ENCODE measurements around the gene PTPRG.
A peak's percentile ranks its signal among the peaks of the same experiment; 100 is the strongest.

The PTPRG gene

GRCh38 chr3:62175161-62175560 is 613.8 kb downstream of the PTPRG start:
- no peak for DNase-seq (ENCODE audit: low read depth, low spot score)

GRCh38 chr3:62178032-62178431 is 616.7 kb downstream of the PTPRG start:
- DNase-seq (ENCODE audit: low read depth, low spot score), result no peak

- DNase-seq (ENCODE audit: low read depth, low spot score), result no peak
Measured at GRCh38 chr3:62178739-62179600, 617.6 kb downstream of the PTPRG start.

GRCh38 chr3:62180514-62180913 is 619.1 kb downstream of the PTPRG start:
- no peak for DNase-seq (ENCODE audit: low read depth, low spot score)

- DNase-seq (ENCODE audit: low read depth, low spot score), result no peak
Measured at GRCh38 chr3:62183087-62183486, 621.7 kb downstream of the PTPRG start.

GRCh38 chr3:62183969-62184368 is 622.6 kb downstream of the PTPRG start:
- DNase-seq (ENCODE audit: low read depth, low spot score), result no peak

- DNase-seq (ENCODE audit: low read depth, low spot score), result no peak
Measured at GRCh38 chr3:62184559-62184958, 623.2 kb downstream of the PTPRG start.

GRCh38 chr3:62187022-62187431 is 625.7 kb downstream of the PTPRG start:
- no peak for DNase-seq (ENCODE audit: low read depth, low spot score)

GRCh38 chr3:62188681-62189375 is 627.5 kb downstream of the PTPRG start:
- DNase-seq (ENCODE audit: low read depth, low spot score), result peak; percentile 84

- DNase-seq (ENCODE audit: low read depth, low spot score), result no peak
Measured at GRCh38 chr3:62189376-62189698, 628.0 kb downstream of the PTPRG start.

GRCh38 chr3:62192891-62193290 is 631.5 kb downstream of the PTPRG start:
- no peak for DNase-seq (ENCODE audit: low read depth, low spot score)

- no peak for DNase-seq (ENCODE audit: low read depth, low spot score)
Measured at GRCh38 chr3:62193586-62194345, 632.4 kb downstream of the PTPRG start.

- no peak for DNase-seq (ENCODE audit: low read depth, low spot score)
Measured at GRCh38 chr3:62197350-62198012, 636.1 kb downstream of the PTPRG start.

GRCh38 chr3:62199126-62199525 is 637.8 kb downstream of the PTPRG start:
- no peak for DNase-seq (ENCODE audit: low read depth, low spot score)

- no peak for DNase-seq (ENCODE audit: low read depth, low spot score)
Measured at GRCh38 chr3:62201438-62202035, 640.2 kb downstream of the PTPRG start.

GRCh38 chr3:62203152-62203551 is 641.8 kb downstream of the PTPRG start:
- DNase-seq (ENCODE audit: low read depth, low spot score), result no peak

- no peak for DNase-seq (ENCODE audit: low read depth, low spot score)
Measured at GRCh38 chr3:62203561-62203960, 642.2 kb downstream of the PTPRG start.

- no peak for DNase-seq (ENCODE audit: low read depth, low spot score)
Measured at GRCh38 chr3:62207197-62207596, 645.8 kb downstream of the PTPRG start.

- no peak for DNase-seq (ENCODE audit: low read depth, low spot score)
Measured at GRCh38 chr3:62208385-62208784, 647.0 kb downstream of the PTPRG start.

GRCh38 chr3:62209101-62209500 is 647.7 kb downstream of the PTPRG start:
- no peak for DNase-seq (ENCODE audit: low read depth, low spot score)

- no peak for DNase-seq (ENCODE audit: low read depth, low spot score)
Measured at GRCh38 chr3:62210011-62210410, 648.6 kb downstream of the PTPRG start.

All from ELF-1 (cell line).